SH-SY5Y (cell line): ENCODE results near the gene HLA-DPA1.

ENCODE experiments used
- GATA2 ChIP-seq: IDR thresholded peaks from 2 replicates; pipeline ENCODE4 v1.6.1; 2011; ENCODE audit warnings: mild to moderate bottlenecking, low read depth, low read length
- GATA3 ChIP-seq: IDR thresholded peaks from 2 replicates; pipeline ENCODE4 v1.6.1; 2011; ENCODE audit warnings: low read depth, mild to moderate bottlenecking, low read length, moderate library complexity

GRCh38 chr6:33104887-33105286 lies 31.4 kb upstream of the HLA-DPA1 start:
- no peak for TF ChIP-seq GATA2
- no peak for TF ChIP-seq GATA3
